KOPT-K1 (cell line): ENCODE results near the gene MPZL1.
"Not testable (repeated sequence)": the region's sequence is repeated elsewhere in the genome, so short reads cannot be mapped to it uniquely, and the experiment has no call there.

ENCODE experiments used
- H3K27ac ChIP-seq: fragments of 200-600 bp; sonication (generic); 2 replicates; pipeline ENCODE4 v1.5.1; 2016; ENCODE audit warnings: antibody characterized with exemption, mild to moderate bottlenecking, low read depth, low read length; ENCODE audit not compliant: poor library complexity, severe bottlenecking
- H3K36me3 ChIP-seq: fragments of 200-600 bp; sonication (generic); 2 replicates; pipeline ENCODE4 v1.5.1; 2017; ENCODE audit warnings: antibody characterized with exemption, mild to moderate bottlenecking, low read length, moderate library complexity; ENCODE audit not compliant: insufficient read depth
- H3K9me3 ChIP-seq: fragments of 200-600 bp; sonication (generic); 2 replicates; pipeline ENCODE4 v1.5.1; 2017; ENCODE audit warnings: antibody characterized with exemption, low read length, mild to moderate bottlenecking; ENCODE audit not compliant: insufficient read depth, poor library complexity, severe bottlenecking

Gene MPZL1

GRCh38 chr1:167720965-167721616 is 691 bp upstream of the MPZL1 start:
- Histone ChIP-seq H3K36me3 (no peaks in the 10 kb centered on the region), H3K9me3 (no peaks in the 10 kb centered on the region), H3K27ac (peak overlapping the region; percentile 72)

- no peaks in the 10 kb centered on the region for H3K9me3 ChIP-seq
- H3K36me3 ChIP-seq = no peaks in the 10 kb centered on the region
- H3K27ac ChIP-seq = peak overlapping the region; percentile 72
These were observed 529 bp downstream of the MPZL1 start for GRCh38 chr1:167722152-167722869.

- H3K36me3 ChIP-seq = no peaks in the 10 kb centered on the region
- H3K27ac ChIP-seq = peak overlapping the region; percentile 72
- H3K9me3 ChIP-seq = no peaks in the 10 kb centered on the region
These were observed 1.1 kb downstream of the MPZL1 start for GRCh38 chr1:167722870-167723251.

- no peaks in the 10 kb centered on the region for H3K36me3 ChIP-seq
- H3K9me3 ChIP-seq = no peaks in the 10 kb centered on the region
- H3K27ac ChIP-seq = no peak overlapping the region
These were observed 2.0 kb downstream of the MPZL1 start for GRCh38 chr1:167723707-167724323.

- H3K27ac ChIP-seq = no peak overlapping the region
- H3K36me3 ChIP-seq = peaks cover 15% of the 10 kb centered on the region
These were observed 4.2 kb downstream of the MPZL1 start for GRCh38 chr1:167726008-167726407.

GRCh38 chr1:167728818-167729410 is 7.1 kb downstream of the MPZL1 start:
- Histone ChIP-seq H3K9me3 (no peaks in the 10 kb centered on the region), H3K27ac (no peak overlapping the region), H3K36me3 (peaks cover 33% of the 10 kb centered on the region)

More at GRCh38 chr1:167726008-167726407, 4.2 kb downstream of the MPZL1 start:
- no peaks in the 10 kb centered on the region for H3K9me3 ChIP-seq

GRCh38 chr1:167734227-167734626 is 12.4 kb downstream of the MPZL1 start:
- Histone ChIP-seq H3K36me3 (peaks cover 51% of the 10 kb centered on the region), H3K9me3 (peaks cover 19% of the 10 kb centered on the region), H3K27ac (no peak overlapping the region)

GRCh38 chr1:167734841-167735240 is 13.1 kb downstream of the MPZL1 start:
- Histone ChIP-seq H3K9me3 (peaks cover 19% of the 10 kb centered on the region), H3K36me3 (peaks cover 48% of the 10 kb centered on the region), H3K27ac (no peak overlapping the region)

GRCh38 chr1:167737169-167737568 is 15.4 kb downstream of the MPZL1 start:
- no peak overlapping the region for H3K27ac ChIP-seq
- H3K36me3 ChIP-seq = peaks cover 30% of the 10 kb centered on the region
- peaks cover 19% of the 10 kb centered on the region for H3K9me3 ChIP-seq

GRCh38 chr1:167738158-167738557 is 16.4 kb downstream of the MPZL1 start:
- Histone ChIP-seq H3K9me3 (peaks cover 19% of the 10 kb centered on the region), H3K27ac (no peak overlapping the region), H3K36me3 (peaks cover 23% of the 10 kb centered on the region)

GRCh38 chr1:167739752-167740151 is 18.0 kb downstream of the MPZL1 start:
- Histone ChIP-seq H3K36me3 (peaks cover 16% of the 10 kb centered on the region; the same call in 1 of the 2 replicates), H3K27ac (no peak overlapping the region), H3K9me3 (peaks cover 19% of the 10 kb centered on the region)

GRCh38 chr1:167741103-167741502 is 19.3 kb downstream of the MPZL1 start:
- Histone ChIP-seq H3K36me3 (peaks cover 16% of the 10 kb centered on the region; the same call in 1 of the 2 replicates), H3K9me3 (peaks cover 19% of the 10 kb centered on the region)
- H3K27ac ChIP-seq = not testable (repeated sequence)

GRCh38 chr1:167742392-167743057 is 20.7 kb downstream of the MPZL1 start:
- Histone ChIP-seq H3K9me3 (peaks cover 14% of the 10 kb centered on the region), H3K36me3 (peaks cover 11% of the 10 kb centered on the region; the same call in 1 of the 2 replicates)
- H3K27ac ChIP-seq = not testable (repeated sequence)

- Histone ChIP-seq H3K36me3 (no peaks in the 10 kb centered on the region), H3K27ac (no peak overlapping the region), H3K9me3 (no peaks in the 10 kb centered on the region)
These were observed 23.1 kb downstream of the MPZL1 start for GRCh38 chr1:167744901-167745300.
